DOHH2 (cell line): ENCODE data around the gene TTC19.

Source experiments
- CTCF ChIP-seq: fragments of 200-600 bp; sonication (generic); IDR thresholded peaks from one replicate; pipeline ENCODE4 v1.5.1; 2014; ENCODE audit warnings: antibody characterized with exemption, mild to moderate bottlenecking, low read depth, low read length; ENCODE audit not compliant: poor library complexity, severe bottlenecking
- EZH2phosphoT487 ChIP-seq: fragments of 200-600 bp; sonication (generic); IDR thresholded peaks from 2 replicates; pipeline ENCODE4 v1.6.1; 2017; ENCODE audit warnings: borderline replicate concordance, mild to moderate bottlenecking, antibody characterized with exemption, low read length, moderate library complexity, mixed read lengths

- TF ChIP-seq CTCF, result no peak
- no peak for TF ChIP-seq EZH2phosphoT487
These were observed 66.5 kb downstream of the TTC19 start for GRCh38 chr17:16066125-16066524.
